Medulla oblongata (tissue), 1 donor: ENCODE results near the gene CXCR4.

Experiments used
- DNase-seq: peaks from one replicate; pipeline ENCODE4 v3.0.0-alpha.2; 2015; ENCODE audit errors: extremely low spot score

The CXCR4 gene

GRCh38 chr2:136117909-136118818, at the start of gene CXCR4:
CXCR4 (minus strand) TSS chr2:136118149; CDS start chr2:136118060, 89 bp downstream.
- DNase-seq: peak; percentile 85

- no peak for DNase-seq
Measured at GRCh38 chr2:136164280-136164776, 46.4 kb upstream of the CXCR4 start.

GRCh38 chr2:136162438-136162837, 44.5 kb upstream of the CXCR4 start:
- DNase-seq: no peak

GRCh38 chr2:136156411-136156810, 38.5 kb upstream of the CXCR4 start:
- DNase-seq: no peak

- DNase-seq: no peak
Measured at GRCh38 chr2:136154384-136154783, 36.4 kb upstream of the CXCR4 start.

- no peak for DNase-seq
Measured at GRCh38 chr2:136151021-136151971, 33.3 kb upstream of the CXCR4 start.

GRCh38 chr2:136149011-136149410, 31.1 kb upstream of the CXCR4 start:
- no peak for DNase-seq

GRCh38 chr2:136146564-136146963, 28.6 kb upstream of the CXCR4 start:
- DNase-seq: no peak

GRCh38 chr2:136143603-136144451, 25.9 kb upstream of the CXCR4 start:
- no peak for DNase-seq

GRCh38 chr2:136141510-136142149, 23.7 kb upstream of the CXCR4 start:
- DNase-seq: no peak

- no peak for DNase-seq
Measured at GRCh38 chr2:136139631-136140030, 21.7 kb upstream of the CXCR4 start.

- DNase-seq: no peak
Measured at GRCh38 chr2:136137982-136138381, 20.0 kb upstream of the CXCR4 start.

GRCh38 chr2:136136931-136137330, 19.0 kb upstream of the CXCR4 start:
- peak; percentile 4 for DNase-seq

- peak; percentile 42 for DNase-seq
Measured at GRCh38 chr2:136135921-136136906, 18.3 kb upstream of the CXCR4 start.

- no peak for DNase-seq
Measured at GRCh38 chr2:136135462-136135861, 17.5 kb upstream of the CXCR4 start.

GRCh38 chr2:136134126-136134525, 16.2 kb upstream of the CXCR4 start:
- no peak for DNase-seq

GRCh38 chr2:136133586-136133985, 15.6 kb upstream of the CXCR4 start:
- DNase-seq: no peak

GRCh38 chr2:136133176-136133575, 15.2 kb upstream of the CXCR4 start:
- DNase-seq: no peak

GRCh38 chr2:136132825-136133155, 14.8 kb upstream of the CXCR4 start:
- no peak for DNase-seq
